IMR-90 (cell line): ENCODE data around the gene MYOM1. TPM values are rescaled to one million over a fixed set of nuclear protein-coding genes. Genes with fewer than 3 reads are reported as not detected.

Experiments used
- ATAC-seq: fragments of 200-7000 bp; cut with Tn5 transposase; 2 replicates; pipeline ENCODE4 v1.9.1; 2020; ENCODE audit warnings: low read depth, mild to moderate bottlenecking, moderate library complexity
- BruUV-seq: library from RNA; stranded (reverse); fragments of 400-500 nt; replicated peaks from 2 replicates; lab custom pipeline; 2021; lab: Mats Ljungman, UMichigan
- CTCF ChIA-PET: fragments of 300-600 bp; formaldehyde crosslinking; extraction: SDS; loops from one replicate; lab custom pipeline; 2021; ENCODE audit warnings: antibody characterized with exemption; lab: Yijun Ruan, JAX
- POLR2A ChIA-PET: fragments of 300-600 bp; sonication (Branson Sonifier 250); formaldehyde crosslinking; loops from one replicate; lab custom pipeline; 2022; ENCODE audit warnings: antibody characterized with exemption; ENCODE audit not compliant: unreplicated experiment; lab: Charles Lee
- DNase-seq: peaks from one replicate; pipeline ENCODE4 v3.0.0; 2013
- H2AFZ ChIP-seq: replicated peaks from 2 replicates; pipeline ENCODE3; 2013; ENCODE audit warnings: low read length, mild to moderate bottlenecking; ENCODE audit not compliant: poor library complexity
- H2AK5ac ChIP-seq: 2 replicates; pipeline ENCODE4 v1.6.1; 2013; ENCODE audit warnings: low read depth, low read length, inconsistent platforms
- H2AK9ac ChIP-seq: replicated peaks from 2 replicates; pipeline ENCODE3; 2013; ENCODE audit warnings: mild to moderate bottlenecking, low read depth, low read length, moderate library complexity; ENCODE audit not compliant: poor library complexity
- H2BK120ac ChIP-seq: 2 replicates; pipeline ENCODE4 v1.6.1; 2013; ENCODE audit warnings: low read depth, low read length, inconsistent platforms
- H2BK15ac ChIP-seq: 3 replicates; pipeline ENCODE4 v1.6.1; 2013; ENCODE audit warnings: low read depth, low read length, inconsistent platforms
- H2BK20ac ChIP-seq: 2 replicates; pipeline ENCODE4 v1.6.1; 2013; ENCODE audit warnings: low read depth, mild to moderate bottlenecking, inconsistent platforms, low read length, moderate library complexity
- H2BK5ac ChIP-seq: 2 replicates; pipeline ENCODE4 v1.6.1; 2013; ENCODE audit warnings: mild to moderate bottlenecking, low read depth, low read length, inconsistent platforms; ENCODE audit not compliant: poor library complexity, severe bottlenecking
- H3K14ac ChIP-seq: replicated peaks from 2 replicates; pipeline ENCODE4 v1.6.1; 2013; ENCODE audit warnings: low read depth, low read length, inconsistent platforms
- H3K18ac ChIP-seq: 2 replicates; pipeline ENCODE4 v1.6.1; 2013; ENCODE audit warnings: low read depth, low read length, control low read depth
- H3K23ac ChIP-seq: 2 replicates; pipeline ENCODE4 v1.6.1; 2013; ENCODE audit warnings: low read depth, low read length, inconsistent platforms
- H3K27ac ChIP-seq: 2 replicates; pipeline ENCODE4 v1.5.1; 2013; ENCODE audit warnings: mild to moderate bottlenecking, control low read depth, low read length; ENCODE audit not compliant: insufficient read depth
- H3K27me3 ChIP-seq: 2 replicates; pipeline ENCODE4 v1.6.1; 2013; ENCODE audit warnings: low read length; ENCODE audit not compliant: control insufficient read depth, insufficient read depth
- H3K36me3 ChIP-seq: 2 replicates; pipeline ENCODE4 v1.6.1; 2013; ENCODE audit warnings: low read length, mixed read lengths; ENCODE audit not compliant: control insufficient read depth, insufficient read depth
- H3K4ac ChIP-seq: 2 replicates; pipeline ENCODE4 v1.6.1; 2013; ENCODE audit warnings: low read depth, low read length, inconsistent platforms
- H3K4me1 ChIP-seq: 2 replicates; pipeline ENCODE4 v1.6.1; 2013; ENCODE audit warnings: low read length, mixed read lengths; ENCODE audit not compliant: control insufficient read depth, insufficient read depth
- H3K4me2 ChIP-seq: 2 replicates; pipeline ENCODE4 v1.6.1; 2013; ENCODE audit warnings: low read depth, mild to moderate bottlenecking, control low read depth, low read length, moderate library complexity
- H3K4me3 ChIP-seq: 2 replicates; pipeline ENCODE4 v1.5.1; 2013; ENCODE audit warnings: low read depth, mild to moderate bottlenecking, control low read depth, low read length, moderate library complexity; ENCODE audit not compliant: insufficient read depth
- H3K56ac ChIP-seq: 2 replicates; pipeline ENCODE4 v1.6.1; 2013; ENCODE audit warnings: low read length, inconsistent platforms; ENCODE audit not compliant: insufficient read depth; ENCODE audit errors: extremely low read depth
- H3K79me1 ChIP-seq, 2 experiments: 2 replicates each; pipeline ENCODE4 v1.6.1; 2013; ENCODE audit warnings: low read length in 2 of 2, inconsistent platforms in 1 of 2, low read depth in 1 of 2
- H3K9ac ChIP-seq: 2 replicates; pipeline ENCODE4 v1.6.1; 2013; ENCODE audit warnings: low read depth, low read length, control low read depth
- H3K9me1 ChIP-seq: 2 replicates; pipeline ENCODE4 v1.6.1; 2013; ENCODE audit warnings: low read length, inconsistent platforms; ENCODE audit not compliant: insufficient read depth
- H3K9me3 ChIP-seq: 2 replicates; pipeline ENCODE4 v1.6.1; 2013; ENCODE audit warnings: low read length; ENCODE audit not compliant: control insufficient read depth, insufficient read depth
- H4K20me1 ChIP-seq: 2 replicates; pipeline ENCODE4 v1.6.1; 2013; ENCODE audit warnings: low read length, inconsistent platforms; ENCODE audit not compliant: insufficient read depth
- H4K5ac ChIP-seq: 2 replicates; pipeline ENCODE4 v1.6.1; 2013; ENCODE audit warnings: mild to moderate bottlenecking, low read depth, low read length, control low read depth
- H4K8ac ChIP-seq, 2 experiments: 2 replicates each; pipeline ENCODE4 v1.6.1; 2013; ENCODE audit warnings: low read depth in 2 of 2, low read length in 2 of 2, control low read depth in 1 of 2, inconsistent platforms in 1 of 2
- H4K91ac ChIP-seq: 2 replicates; pipeline ENCODE4 v1.6.1; 2013; ENCODE audit warnings: low read depth, low read length, inconsistent platforms; ENCODE audit not compliant: insufficient read depth
- CEBPB ChIP-seq: IDR thresholded peaks from 2 replicates; pipeline ENCODE4 v1.6.1; 2012; ENCODE audit warnings: low read depth, low read length, improper control_type of control experiment
- CHD1 ChIP-seq: IDR thresholded peaks from 2 replicates; pipeline ENCODE4 v1.6.1; 2012; ENCODE audit warnings: low read depth, low read length, improper control_type of control experiment
- SMC3 ChIP-seq: fragments of 150-350 bp; IDR thresholded peaks from 2 replicates; pipeline ENCODE4 v1.6.1; 2016; ENCODE audit warnings: low read depth, mild to moderate bottlenecking, antibody characterized with exemption, low read length, moderate library complexity
- WGBS, 2 experiments: methylation state at CpG; one replicate each; pipeline versions ENCODE4 v1.1.5 to v1.1.7; 2013; ENCODE audit warnings: missing lambda C conversion rate in 2 of 2; ENCODE audit not compliant: insufficient read length in 1 of 2; ENCODE audit errors: extremely low coverage in 2 of 2; 5-methylcytosine and 5-hydroxymethylcytosine counted together
- dilution Hi-C: fragments of 300-500 bp; cut with HindIII; formaldehyde crosslinking; loops from one replicate; pipeline ENCODE4 v1.14.3; 2018; ENCODE audit warnings: low sequenced_read_pairs; ENCODE audit not compliant: unreplicated experiment
- in situ Hi-C: fragments of 300-500 bp; cut with MboI; formaldehyde crosslinking; loops from 3 replicates; pipeline ENCODE4 v1.14.3; 2019; ENCODE audit warnings: low sequenced_read_pairs, inconsistent platforms, mixed read lengths
- intact Hi-C: fragments of 100-400 bp; cut with micrococcal nuclease; formaldehyde crosslinking; loops from 2 replicates; pipeline ENCODE4 v1.10.0; 2022
- polyA plus RNA-seq, 3 experiments: library from polyadenylated mRNA; depleted of rRNA; stranded (reverse); fragments of >200 nt; gene quantifications; 2 replicates each; pipeline ENCODE4 v1.2.3, GENCODE V29; 2012; ENCODE audit warnings: low replicate concordance in 1 of 3
- total RNA-seq: library from RNA; depleted of rRNA; stranded (reverse); fragments of >200 nt; gene quantifications from 2 replicates; pipeline ENCODE4 v1.2.3, GENCODE V29; 2012

Gene MYOM1
- total and polyA plus RNA-seq, 2 of the 4 experiments (the other 2 are of a cell fraction) = under 0.01 to 0.10 TPM

DNA sequence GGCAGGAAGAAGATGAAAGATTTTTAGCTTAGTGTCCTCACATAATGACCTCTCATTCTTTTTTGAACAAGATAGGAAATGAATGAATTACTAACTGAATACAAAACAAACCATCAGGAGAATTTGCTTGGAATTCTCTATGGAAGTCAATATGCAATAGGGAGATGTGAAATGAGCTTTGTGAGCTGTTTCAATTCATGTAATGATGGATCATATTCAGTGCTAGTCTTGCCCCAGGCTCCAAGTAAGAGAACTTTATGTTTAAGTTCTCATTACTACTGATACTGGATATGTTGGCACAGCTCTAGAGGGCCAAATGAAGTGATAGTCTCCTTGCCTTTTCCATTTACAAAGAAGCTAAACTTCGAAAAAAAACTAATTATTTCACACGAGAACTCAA lies 29.2 kb downstream of the MYOM1 start:
- Histone ChIP-seq H3K4me1 (no peaks in the 10 kb centered on the region), H3K18ac (no peak overlapping the region), H3K4me2 (no peak overlapping the region), H2BK20ac (no peak overlapping the region), H3K27me3 (peaks cover 12% of the 10 kb centered on the region), H3K9ac (no peak overlapping the region), H3K36me3 (no peaks in the 10 kb centered on the region), H2AK5ac (no peak overlapping the region), H2AFZ (no peak overlapping the region), H2BK15ac (no peak overlapping the region), H3K9me3 (no peaks in the 10 kb centered on the region), H3K79me1 (no peaks in the 10 kb centered on the region), H2BK5ac (no peak overlapping the region), H3K56ac (no peak overlapping the region), H3K4ac (no peak overlapping the region), H4K5ac (no peak overlapping the region), H3K4me3 (no peak overlapping the region), H3K27ac (no peak overlapping the region), H3K9me1 (no peaks in the 10 kb centered on the region), H2AK9ac (no peak overlapping the region), H2BK120ac (no peak overlapping the region), H4K8ac (no peak overlapping the region), H4K91ac (no peak overlapping the region), H4K20me1 (no peaks in the 10 kb centered on the region), H3K14ac (no peak overlapping the region), H3K23ac (no peak overlapping the region)
- ChIA-PET CTCF (no interaction called here), POLR2A (no interaction called here)
- BruUV-seq = no TSS peak
- no peak for ATAC-seq
- intact Hi-C loops = no loop called here
- dilution Hi-C loops = no loop called here
- WGBS, 2 experiments = no CpG with 5 or more reads among the region's 2 CpGs
- DNase-seq = no peak
- TF ChIP-seq CHD1 (no peak), SMC3 (no peak), CEBPB (no peak)
- in situ Hi-C loops = no loop called here
